WERI-Rb-1 (cell line): Measurements from ENCODE around the gene CASQ1.

Experiments used
- DNase-seq: peaks from one replicate; pipeline ENCODE4 v3.0.0-alpha.2; 2020
- H3K27ac ChIP-seq: fragments of 250-450 bp; sonication (Bioruptor Pico); 2 replicates; pipeline ENCODE4 v1.5.1; 2020; ENCODE audit warnings: mild to moderate bottlenecking, moderate library complexity
- H3K27me3 ChIP-seq: fragments of 250-450 bp; sonication (Bioruptor Pico); 2 replicates; pipeline ENCODE4 v1.5.1; 2021; ENCODE audit warnings: mild to moderate bottlenecking, low read depth, moderate library complexity; ENCODE audit not compliant: insufficient read depth, severe bottlenecking
- H3K36me3 ChIP-seq: fragments of 250-450 bp; sonication (Bioruptor Pico); 2 replicates; pipeline ENCODE4 v1.5.1; 2020; ENCODE audit warnings: mild to moderate bottlenecking, moderate library complexity
- H3K4me3 ChIP-seq: 2 replicates; pipeline ENCODE4 v1.5.1; 2011; ENCODE audit warnings: low read depth, mild to moderate bottlenecking, control low read depth, low read length
- H3K9me3 ChIP-seq: fragments of 250-450 bp; sonication (Bioruptor Pico); 2 replicates; pipeline ENCODE4 v1.5.1; 2021; ENCODE audit warnings: mild to moderate bottlenecking, moderate library complexity; ENCODE audit not compliant: severe bottlenecking
- CTCF ChIP-seq: IDR thresholded peaks from 2 replicates; pipeline ENCODE4 v1.5.1; 2011; ENCODE audit warnings: low read depth, mild to moderate bottlenecking, control low read depth, inconsistent platforms, low read length

Gene CASQ1

GRCh38 chr1:160194737-160195059 lies 4.3 kb downstream of the CASQ1 start:
- Histone ChIP-seq H3K27me3 (no peaks in the 10 kb centered on the region), H3K4me3 (no peak overlapping the region), H3K36me3 (no peaks in the 10 kb centered on the region), H3K27ac (no peak overlapping the region), H3K9me3 (no peaks in the 10 kb centered on the region)
- no peak for DNase-seq
- TF ChIP-seq CTCF, result no peak

DNA sequence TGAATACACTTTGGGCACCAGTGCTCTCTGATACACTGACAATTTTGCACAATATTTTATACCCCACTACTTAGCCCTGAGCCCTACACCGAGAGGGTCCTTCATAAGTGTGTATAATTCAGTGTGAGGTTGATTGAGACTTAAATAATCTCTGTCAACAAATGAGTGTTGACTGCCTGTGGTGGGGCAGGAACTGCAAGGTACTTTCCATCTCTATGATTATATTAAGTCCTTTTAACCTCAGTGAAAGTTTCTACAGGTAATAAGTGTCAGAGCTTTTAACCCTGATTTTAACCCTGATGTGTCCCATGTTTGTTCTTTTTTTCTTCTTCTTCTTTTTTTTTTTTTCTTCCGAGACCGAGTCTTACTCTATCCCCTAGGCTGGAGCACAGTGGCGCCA lies 5.8 kb downstream of the CASQ1 start:
- Histone ChIP-seq H3K4me3 (no peak overlapping the region), H3K27me3 (no peaks in the 10 kb centered on the region), H3K36me3 (no peaks in the 10 kb centered on the region), H3K9me3 (no peaks in the 10 kb centered on the region), H3K27ac (no peak overlapping the region)
- no peak for DNase-seq
- no peak for TF ChIP-seq CTCF

DNA sequence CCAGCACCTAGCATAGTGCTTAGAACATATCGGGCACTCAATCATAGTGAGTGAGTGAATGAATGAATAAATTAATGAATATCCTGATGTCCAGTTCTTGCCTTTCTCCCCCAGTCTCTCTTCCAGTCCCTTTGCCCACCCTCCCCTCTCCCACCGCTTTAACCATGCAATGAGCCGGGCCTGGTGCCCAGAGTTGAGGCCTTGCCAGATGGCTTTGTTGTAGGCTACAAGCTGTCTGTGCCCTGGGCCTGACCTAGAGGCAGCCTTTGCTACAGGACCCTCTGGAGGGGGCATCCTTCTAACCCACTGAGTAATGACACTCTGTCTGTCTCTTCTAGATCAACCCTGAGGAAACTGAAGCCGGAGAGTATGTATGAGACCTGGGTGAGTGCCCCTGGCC lies 6.9 kb downstream of the CASQ1 start:
- no peaks in the 10 kb centered on the region for H3K36me3 ChIP-seq
- H3K27ac ChIP-seq, result no peak overlapping the region; the same call in 1 of the 2 replicates
- no peak for DNase-seq
- TF ChIP-seq CTCF, result no peak
- H3K4me3 ChIP-seq, result no peak overlapping the region
- no peaks in the 10 kb centered on the region for H3K9me3 ChIP-seq
- H3K27me3 ChIP-seq, result no peaks in the 10 kb centered on the region

- TF ChIP-seq CTCF, result no peak
- Histone ChIP-seq H3K4me3 (no peak overlapping the region), H3K9me3 (no peaks in the 10 kb centered on the region), H3K27me3 (no peaks in the 10 kb centered on the region), H3K27ac (no peak overlapping the region), H3K36me3 (peaks cover 4% of the 10 kb centered on the region)
- no peak for DNase-seq
Measured at GRCh38 chr1:160200786-160201185, 10.4 kb downstream of the CASQ1 start.

GRCh38 chr1:160204526-160205241 lies 14.3 kb downstream of the CASQ1 start:
- Histone ChIP-seq H3K36me3 (peaks cover 34% of the 10 kb centered on the region), H3K4me3 (no peak overlapping the region), H3K9me3 (no peaks in the 10 kb centered on the region), H3K27me3 (no peaks in the 10 kb centered on the region), H3K27ac (peak overlapping the region; percentile 43)
- no peak for TF ChIP-seq CTCF
- no peak for DNase-seq
